D721Med (cell line): ENCODE data around the gene AZIN2.
"Not testable (repeated sequence)": the region's sequence is repeated elsewhere in the genome, so short reads cannot be mapped to it uniquely, and the experiment has no call there.

Source experiments
- DNase-seq: peaks from one replicate; pipeline ENCODE4 v3.0.0; 2011; ENCODE audit warnings: low spot score; ENCODE audit not compliant: insufficient read length
- FAIRE-seq: peaks from 2 replicates; lab custom pipeline; 2011; peaks lifted over from hg19 to GRCh38; lab: Jason Lieb, UNC
- CTCF ChIP-seq: IDR thresholded peaks from 2 replicates; pipeline ENCODE4 v1.5.1; 2012; ENCODE audit warnings: mild to moderate bottlenecking, control low read depth; ENCODE audit not compliant: insufficient read depth; ENCODE audit errors: missing control alignments

AZIN2 gene

GRCh38 chr1:33128781-33129180, 47.8 kb downstream of the AZIN2 start:
- DNase-seq (no peak), FAIRE-seq (no peak)
- TF ChIP-seq CTCF = no peak

- DNase-seq = no peak
- no peak for TF ChIP-seq CTCF
- FAIRE-seq = no peak
Observed at GRCh38 chr1:33130297-33130696, 49.3 kb downstream of the AZIN2 start.

- DNase-seq (no peak), FAIRE-seq (no peak)
- TF ChIP-seq CTCF = no peak
Observed at GRCh38 chr1:33131191-33131590, 50.2 kb downstream of the AZIN2 start.

- DNase-seq (no peak), FAIRE-seq (no peak)
- no peak for TF ChIP-seq CTCF
Observed at GRCh38 chr1:33132549-33132948, 51.6 kb downstream of the AZIN2 start.

- FAIRE-seq = no peak
- TF ChIP-seq CTCF = no peak
- no peak for DNase-seq
Observed at GRCh38 chr1:33133478-33134105, 52.6 kb downstream of the AZIN2 start.

GRCh38 chr1:33136041-33136440, 55.1 kb downstream of the AZIN2 start:
- DNase-seq, FAIRE-seq: not testable (repeated sequence)

- FAIRE-seq = no peak
- peak; percentile 70 for TF ChIP-seq CTCF
- DNase-seq = no peak
Observed at GRCh38 chr1:33137800-33138199, 56.8 kb downstream of the AZIN2 start.
